ENCODE results near the gene ZNF296.
A peak's percentile ranks its signal among the peaks of the same experiment; 100 is the strongest.

Gene ZNF296

GRCh38 chr19:45040059-45040771 is 36.1 kb downstream of the ZNF296 start:
- peak overlapping the region; percentile 90 to 99 (median 97) for H3K9ac ChIP-seq
- no peak for TF ChIP-seq Cebpa-rat (IDR thresholded peaks at IDR 0.05)
- H3K9me3 ChIP-seq (replicated peaks in 1 of 11) = peaks cover 0 to 6% (median 6%) of the 10 kb centered on the region in 11 experiments; a peak in 12 of 22 replicates
- H3K4me2 ChIP-seq = peak overlapping the region; percentile 83 to 100 (median 98)
- peaks cover 57 to 62% (median 61%) of the 10 kb centered on the region in 11 experiments; a peak in 21 of 22 replicates for H4K20me1 ChIP-seq
- H3K36me3 ChIP-seq = peaks cover 62 to 85% (median 78%) of the 10 kb centered on the region in 11 experiments
- H3K4me1 ChIP-seq = peaks cover 23 to 59% (median 36%) of the 10 kb centered on the region in 10 experiments
- H3K27me3 ChIP-seq = no peaks in the 10 kb centered on the region
- H3K4me3 ChIP-seq = peak overlapping the region; percentile 81 to 98 (median 91)
- H3K27ac ChIP-seq = peak overlapping the region in 7 of 11 experiments; percentile 87 to 99 (median 98); a peak in 13 of 22 replicates

GRCh38 chr19:45038931-45039893 is 37.1 kb downstream of the ZNF296 start, which contains the start of gene CLASRP:
TSS of gene CLASRP (plus strand) at chr19:45039045. CDS start at chr19:45040213, 1,168 bp downstream.
- TF ChIP-seq Cebpa-rat (IDR thresholded peaks at IDR 0.05) = no peak
- H3K27ac ChIP-seq = peak within 1 kb of the TSS; percentile 87 to 99 (median 95)
- H4K20me1 ChIP-seq = peaks cover 47 to 53% (median 51%) of the 10 kb centered on the region in 11 experiments; a peak in 21 of 22 replicates
- H3K9ac ChIP-seq = peak within 1 kb of the TSS; percentile 90 to 99 (median 97)
- H3K9me3 ChIP-seq (replicated peaks in 1 of 11) = peaks cover 0 to 8% (median 6%) of the 10 kb centered on the region in 11 experiments; a peak in 12 of 22 replicates
- H3K4me3 ChIP-seq = peak within 1 kb of the TSS; percentile 81 to 98 (median 91)
- H3K4me2 ChIP-seq = peak within 1 kb of the TSS; percentile 83 to 100 (median 98)
- no peaks in the 10 kb centered on the region for H3K27me3 ChIP-seq
- H3K36me3 ChIP-seq = peaks cover 62 to 85% (median 78%) of the 10 kb centered on the region in 11 experiments
- H3K4me1 ChIP-seq = peaks cover 23 to 49% (median 36%) of the 10 kb centered on the region in 10 experiments

GRCh38 chr19:45037393-45038169 is 38.7 kb downstream of the ZNF296 start:
- H3K4me1 ChIP-seq = peaks cover 23 to 39% (median 35%) of the 10 kb centered on the region in 10 experiments
- H3K27ac ChIP-seq = peak overlapping the region in 2 of 11 experiments; percentile 90 to 95; a peak in 3 of 22 replicates
- H3K9ac ChIP-seq = peak overlapping the region in 7 of 11 experiments; percentile 90 to 99 (median 96); a peak in 4 of 22 replicates
- H3K9me3 ChIP-seq (replicated peaks in 1 of 11) = peaks cover 0 to 8% (median 6%) of the 10 kb centered on the region in 11 experiments; a peak in 12 of 22 replicates
- TF ChIP-seq Cebpa-rat (IDR thresholded peaks at IDR 0.05) = no peak
- H3K27me3 ChIP-seq = no peaks in the 10 kb centered on the region
- no peak overlapping the region for H3K4me3 ChIP-seq
- peaks cover 55 to 82% (median 77%) of the 10 kb centered on the region in 11 experiments for H3K36me3 ChIP-seq
- peak overlapping the region in 3 of 11 experiments; percentile 94 to 98 (median 96); a peak in 3 of 22 replicates for H3K4me2 ChIP-seq
- peaks cover 32 to 41% (median 35%) of the 10 kb centered on the region in 11 experiments; a peak in 21 of 22 replicates for H4K20me1 ChIP-seq

GRCh38 chr19:45035755-45036154 is 40.5 kb downstream of the ZNF296 start:
- H3K27me3 ChIP-seq = no peaks in the 10 kb centered on the region
- H3K9ac ChIP-seq = no peak overlapping the region
- no peak overlapping the region for H3K4me3 ChIP-seq
- peaks cover 15 to 23% (median 17%) of the 10 kb centered on the region in 11 experiments; a peak in 21 of 22 replicates for H4K20me1 ChIP-seq
- H3K36me3 ChIP-seq = peaks cover 46 to 81% (median 74%) of the 10 kb centered on the region in 11 experiments
- no peak for TF ChIP-seq Cebpa-rat (IDR thresholded peaks at IDR 0.05)
- no peak overlapping the region for H3K27ac ChIP-seq
- H3K4me1 ChIP-seq = peaks cover 20 to 22% (median 21%) of the 10 kb centered on the region in 10 experiments
- H3K4me2 ChIP-seq = no peak overlapping the region
- peaks cover 0 to 11% (median 6%) of the 10 kb centered on the region in 11 experiments; a peak in 13 of 22 replicates for H3K9me3 ChIP-seq (replicated peaks in 1 of 11)

GRCh38 chr19:45032421-45032820 is 43.9 kb downstream of the ZNF296 start:
- no peaks in the 10 kb centered on the region for H3K4me1 ChIP-seq
- peaks cover 0 to 16% (median 6%) of the 10 kb centered on the region in 11 experiments; a peak in 13 of 22 replicates for H3K9me3 ChIP-seq (replicated peaks in 1 of 11)
- H3K4me3 ChIP-seq = no peak overlapping the region
- peaks cover 0 to 12% (median 0%) of the 10 kb centered on the region in 11 experiments; a peak in 1 of 22 replicates for H4K20me1 ChIP-seq
- no peak overlapping the region for H3K4me2 ChIP-seq
- H3K36me3 ChIP-seq = peaks cover 67 to 100% (median 89%) of the 10 kb centered on the region in 11 experiments
- H3K27ac ChIP-seq = no peak overlapping the region
- no peak overlapping the region for H3K9ac ChIP-seq
- no peaks in the 10 kb centered on the region for H3K27me3 ChIP-seq
- no peak for TF ChIP-seq Cebpa-rat (IDR thresholded peaks at IDR 0.05)

- Histone ChIP-seq H3K4me2 (no peak overlapping the region), H3K27ac (no peak overlapping the region), H3K27me3 (no peaks in the 10 kb centered on the region), H3K4me1 (no peaks in the 10 kb centered on the region), H3K9ac (no peak overlapping the region), H4K20me1 (peaks cover 0 to 12% (median 0%) of the 10 kb centered on the region in 11 experiments; a peak in 1 of 22 replicates), H3K9me3 (replicated peaks in 1 of 11) (peaks cover 0 to 16% (median 6%) of the 10 kb centered on the region in 11 experiments; a peak in 13 of 22 replicates), H3K4me3 (no peak overlapping the region), H3K36me3 (peaks cover 66 to 100% (median 86%) of the 10 kb centered on the region in 11 experiments)
- no peak for TF ChIP-seq Cebpa-rat (IDR thresholded peaks at IDR 0.05)
Measured at GRCh38 chr19:45030825-45031224, 45.5 kb downstream of the ZNF296 start.

GRCh38 chr19:45027371-45027770 is 48.9 kb downstream of the ZNF296 start:
- H3K27me3 ChIP-seq = no peaks in the 10 kb centered on the region
- TF ChIP-seq Cebpa-rat (IDR thresholded peaks at IDR 0.05) = no peak
- peaks cover 0 to 5% (median 0%) of the 10 kb centered on the region in 11 experiments; a peak in 1 of 22 replicates for H4K20me1 ChIP-seq
- no peak overlapping the region for H3K9ac ChIP-seq
- peaks cover 38 to 96% (median 63%) of the 10 kb centered on the region in 11 experiments for H3K36me3 ChIP-seq
- no peak overlapping the region for H3K4me2 ChIP-seq
- no peak overlapping the region for H3K27ac ChIP-seq
- no peak overlapping the region for H3K4me3 ChIP-seq
- H3K9me3 ChIP-seq (replicated peaks in 1 of 11) = peaks cover 0 to 9% (median 0%) of the 10 kb centered on the region in 11 experiments; a peak in 2 of 22 replicates
- peaks cover 0 to 7% (median 5%) of the 10 kb centered on the region in 10 experiments; a peak in 6 of 20 replicates for H3K4me1 ChIP-seq
